Measurements from ENCODE around the gene OR6S1.
"Not testable (repeated sequence)": the region's sequence is repeated elsewhere in the genome, so short reads cannot be mapped to it uniquely, and the experiment has no call there.

The OR6S1 gene

GRCh38 chr14:20630340-20631022, 11.0 kb downstream of the OR6S1 start:
- DNase-seq, result peak; percentile 22

GRCh38 chr14:20628063-20628854, 13.2 kb downstream of the OR6S1 start:
- no peak for DNase-seq

GRCh38 chr14:20627346-20628027, 14.0 kb downstream of the OR6S1 start:
- no peak for DNase-seq

- DNase-seq, result no peak
Measured at GRCh38 chr14:20626274-20626673, 15.2 kb downstream of the OR6S1 start.

GRCh38 chr14:20624495-20625070, 16.9 kb downstream of the OR6S1 start:
- peak; percentile 43 for DNase-seq

- no peak for DNase-seq
Measured at GRCh38 chr14:20623798-20624197, 17.7 kb downstream of the OR6S1 start.

GRCh38 chr14:20622816-20623291, 18.6 kb downstream of the OR6S1 start:
- no peak for DNase-seq

- DNase-seq, result no peak
Measured at GRCh38 chr14:20620798-20621478, 20.6 kb downstream of the OR6S1 start.

GRCh38 chr14:20619688-20620087, 21.8 kb downstream of the OR6S1 start:
- not testable (repeated sequence) for DNase-seq

- DNase-seq, result no peak
Measured at GRCh38 chr14:20618271-20618749, 23.2 kb downstream of the OR6S1 start.

GRCh38 chr14:20617138-20618003, 24.1 kb downstream of the OR6S1 start:
- DNase-seq, result no peak

- DNase-seq, result no peak
Measured at GRCh38 chr14:20615996-20616395, 25.5 kb downstream of the OR6S1 start.

- no peak for DNase-seq
Measured at GRCh38 chr14:20614038-20614840, 27.3 kb downstream of the OR6S1 start.

GRCh38 chr14:20613094-20614037, 28.1 kb downstream of the OR6S1 start:
- peak; percentile 92 for DNase-seq

GRCh38 chr14:20612403-20612802, 29.1 kb downstream of the OR6S1 start:
- DNase-seq, result no peak

GRCh38 chr14:20611277-20611676, 30.2 kb downstream of the OR6S1 start:
- DNase-seq, result no peak

GRCh38 chr14:20610002-20610765, 31.3 kb downstream of the OR6S1 start:
- DNase-seq, result peak; percentile 64

- peak; percentile 83 for DNase-seq
Measured at GRCh38 chr14:20609215-20610001, 32.1 kb downstream of the OR6S1 start.
